ELR (cell line): ENCODE results near the gene CMTM3.
A peak's percentile ranks its signal among the peaks of the same experiment; 100 is the strongest.

ENCODE experiments used
- DNase-seq: peaks from one replicate; pipeline ENCODE4 v3.0.0-alpha.2; 2015; ENCODE audit warnings: low read depth

The CMTM3 gene

DNA sequence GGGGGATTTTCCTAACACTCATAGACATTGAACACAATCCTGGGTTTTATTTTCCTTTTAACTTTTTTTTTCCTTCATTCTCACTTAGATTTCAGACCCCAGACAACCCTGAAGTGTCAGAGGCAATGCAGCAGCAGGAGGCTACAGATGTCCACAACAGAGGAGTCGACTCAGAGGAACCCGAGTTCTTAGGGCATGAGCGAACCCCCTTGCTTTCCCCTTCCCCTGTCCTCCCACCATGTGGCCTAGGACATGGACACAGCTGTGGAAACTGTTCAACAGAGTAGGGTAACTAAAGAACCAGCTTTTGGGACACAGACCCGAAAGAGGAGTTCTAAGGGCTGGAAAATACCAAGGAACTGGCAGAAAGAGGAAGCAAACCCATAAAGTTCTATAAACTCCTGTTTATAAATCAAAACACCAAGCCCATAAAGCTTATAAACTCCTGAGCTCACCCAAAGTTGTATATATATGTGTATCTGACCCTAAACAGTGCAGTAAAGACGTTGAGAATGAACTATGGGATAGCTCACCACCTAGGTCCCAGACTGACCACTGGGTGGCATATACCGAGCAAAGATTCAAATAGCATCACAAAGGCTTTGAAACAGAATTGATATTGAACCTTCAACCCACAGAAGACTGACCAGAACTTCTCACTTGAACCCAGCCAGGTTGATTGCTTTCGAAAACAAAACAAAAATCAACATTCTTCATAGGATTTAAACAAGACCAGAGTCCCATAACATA is 58.1 kb downstream of the CMTM3 start:
- DNase-seq, result peak; percentile 67
